ENCODE results near the gene NRARP. TPM values are rescaled to one million over a fixed set of nuclear protein-coding genes. Genes with fewer than 3 reads are reported as not detected.
A peak's percentile ranks its signal among the peaks of the same experiment; 100 is the strongest.

Gene NRARP
- total RNA-seq, 1 donor from 2014 or later: 33.7 TPM

GRCh38 chr9:137305798-137306065 is 3.7 kb upstream of the NRARP start:
- Mint-ChIP-seq H3K27me3 (ENCODE audit: low read depth) (peaks cover 7% of the 10 kb centered on the region), H3K36me3 (ENCODE audit: low read depth) (no peaks in the 10 kb centered on the region), H3K4me1 (peaks cover 24% of the 10 kb centered on the region), H3K27ac (ENCODE audit: unreplicated experiment) (no peak overlapping the region), H3K4me3 (no peak overlapping the region), H3K9me3 (no peaks in the 10 kb centered on the region)
- no peak for DNase-seq (ENCODE audit: low read depth, low spot score)
- TF ChIP-seq, protein P1, sequence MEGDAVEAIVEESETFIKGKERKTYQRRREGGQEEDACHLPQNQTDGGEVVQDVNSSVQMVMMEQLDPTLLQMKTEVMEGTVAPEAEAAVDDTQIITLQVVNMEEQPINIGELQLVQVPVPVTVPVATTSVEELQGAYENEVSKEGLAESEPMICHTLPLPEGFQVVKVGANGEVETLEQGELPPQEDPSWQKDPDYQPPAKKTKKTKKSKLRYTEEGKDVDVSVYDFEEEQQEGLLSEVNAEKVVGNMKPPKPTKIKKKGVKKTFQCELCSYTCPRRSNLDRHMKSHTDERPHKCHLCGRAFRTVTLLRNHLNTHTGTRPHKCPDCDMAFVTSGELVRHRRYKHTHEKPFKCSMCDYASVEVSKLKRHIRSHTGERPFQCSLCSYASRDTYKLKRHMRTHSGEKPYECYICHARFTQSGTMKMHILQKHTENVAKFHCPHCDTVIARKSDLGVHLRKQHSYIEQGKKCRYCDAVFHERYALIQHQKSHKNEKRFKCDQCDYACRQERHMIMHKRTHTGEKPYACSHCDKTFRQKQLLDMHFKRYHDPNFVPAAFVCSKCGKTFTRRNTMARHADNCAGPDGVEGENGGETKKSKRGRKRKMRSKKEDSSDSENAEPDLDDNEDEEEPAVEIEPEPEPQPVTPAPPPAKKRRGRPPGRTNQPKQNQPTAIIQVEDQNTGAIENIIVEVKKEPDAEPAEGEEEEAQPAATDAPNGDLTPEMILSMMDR (conservative IDR thresholded peaks at IDR 0.05): no peak

GRCh38 chr9:137305060-137305797 is 3.2 kb upstream of the NRARP start:
- Mint-ChIP-seq H3K36me3 (ENCODE audit: low read depth) (no peaks in the 10 kb centered on the region), H3K4me3 (peak overlapping the region; percentile 79), H3K4me1 (peaks cover 25% of the 10 kb centered on the region), H3K9me3 (no peaks in the 10 kb centered on the region), H3K27me3 (ENCODE audit: low read depth) (peaks cover 8% of the 10 kb centered on the region), H3K27ac (ENCODE audit: unreplicated experiment) (no peak overlapping the region)
- TF ChIP-seq, protein P1 (conservative IDR thresholded peaks at IDR 0.05): no peak
- no peak for DNase-seq (ENCODE audit: low read depth, low spot score)

- Mint-ChIP-seq H3K27me3 (ENCODE audit: low read depth) (peaks cover 13% of the 10 kb centered on the region), H3K27ac (ENCODE audit: unreplicated experiment) (no peak overlapping the region), H3K4me3 (peak overlapping the region; percentile 79), H3K4me1 (peaks cover 32% of the 10 kb centered on the region), H3K36me3 (ENCODE audit: low read depth) (peaks cover 4% of the 10 kb centered on the region), H3K9me3 (no peaks in the 10 kb centered on the region)
- no peak for DNase-seq (ENCODE audit: low read depth, low spot score)
- TF ChIP-seq, protein P1 (conservative IDR thresholded peaks at IDR 0.05): peak; percentile 28
Measured at GRCh38 chr9:137304383-137305059, 2.5 kb upstream of the NRARP start.

DNA sequence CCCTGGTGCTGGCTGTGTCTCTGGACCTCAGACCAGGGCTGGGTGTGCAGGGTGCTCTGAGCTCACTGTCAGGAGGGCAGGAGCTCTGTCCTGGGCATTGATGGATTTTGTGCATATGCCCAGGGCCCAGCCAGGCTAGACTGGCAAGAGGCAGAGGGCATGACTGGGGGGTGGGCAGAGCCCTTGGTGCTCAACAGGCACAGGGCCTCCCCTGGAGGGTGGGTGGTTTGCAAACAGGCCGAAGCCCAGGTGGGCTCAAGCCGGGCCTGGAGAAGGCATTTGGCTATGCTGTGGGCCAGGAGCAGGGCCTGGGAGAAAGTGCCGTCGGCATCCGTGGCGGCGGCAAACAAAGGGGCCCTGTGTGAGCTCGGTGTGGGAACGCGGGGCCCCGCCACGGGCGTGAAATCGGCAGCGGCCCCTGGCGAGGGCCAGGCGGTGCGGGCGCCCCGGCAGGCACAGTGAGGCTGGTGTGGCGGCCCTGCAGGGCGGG is 1.9 kb upstream of the NRARP start:
- Mint-ChIP-seq H3K27me3 (ENCODE audit: low read depth) (peaks cover 18% of the 10 kb centered on the region), H3K27ac (ENCODE audit: unreplicated experiment) (no peak overlapping the region), H3K9me3 (no peaks in the 10 kb centered on the region), H3K4me3 (peak overlapping the region; percentile 64), H3K4me1 (peaks cover 37% of the 10 kb centered on the region), H3K36me3 (ENCODE audit: low read depth) (peaks cover 4% of the 10 kb centered on the region)
- TF ChIP-seq, protein P1 (conservative IDR thresholded peaks at IDR 0.05): no peak
- no peak for DNase-seq (ENCODE audit: low read depth, low spot score)

DNA sequence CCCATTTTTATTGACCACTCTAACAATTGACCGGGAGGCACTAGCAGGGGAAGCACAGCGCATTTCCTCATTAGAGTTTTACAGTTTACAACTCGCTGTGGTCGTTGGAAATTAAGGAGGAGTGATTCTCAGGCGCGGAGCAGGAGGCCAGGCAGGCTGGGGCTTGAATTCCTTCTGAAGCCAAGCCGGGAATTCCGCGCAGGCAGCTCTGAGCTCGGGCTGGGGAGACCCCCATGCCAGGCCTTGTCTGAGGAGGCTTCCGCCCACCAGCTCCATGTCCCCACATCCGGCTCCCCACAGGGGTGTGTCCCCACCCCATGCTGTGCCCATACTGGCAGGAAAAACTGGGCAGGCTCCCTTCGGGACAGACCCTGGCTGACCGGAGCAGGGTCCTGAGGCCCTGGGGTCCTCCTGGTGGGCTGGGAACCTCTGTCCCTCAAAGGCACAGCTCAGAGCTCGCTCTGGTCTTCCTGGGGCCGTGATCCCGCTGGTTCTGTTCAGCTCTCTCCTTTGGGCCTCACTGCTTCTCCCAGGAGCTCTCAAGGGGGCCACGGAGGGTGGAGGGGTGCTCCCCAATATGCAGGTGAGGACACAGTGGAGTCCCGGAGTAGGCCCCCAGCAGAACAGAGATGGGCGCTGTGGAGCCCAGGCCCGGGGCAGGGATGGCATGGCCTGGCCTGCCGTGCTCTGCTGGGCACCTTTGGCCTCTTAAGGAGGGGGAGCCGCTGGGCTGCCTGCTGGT is 1.3 kb upstream of the NRARP start:
- Mint-ChIP-seq H3K27ac (ENCODE audit: unreplicated experiment) (peak overlapping the region; percentile 43), H3K9me3 (no peaks in the 10 kb centered on the region), H3K4me1 (peaks cover 40% of the 10 kb centered on the region), H3K4me3 (peak overlapping the region; percentile 64), H3K36me3 (ENCODE audit: low read depth) (peaks cover 4% of the 10 kb centered on the region), H3K27me3 (ENCODE audit: low read depth) (peaks cover 20% of the 10 kb centered on the region)
- TF ChIP-seq, protein P1 (conservative IDR thresholded peaks at IDR 0.05): no peak
- no peak for DNase-seq (ENCODE audit: low read depth, low spot score)
